C4-2B (cell line): ENCODE results near the gene DERA.

ENCODE experiments used
- CTCF ChIP-seq: fragments of 450-650 bp; conservative IDR thresholded peaks from 2 replicates; pipeline ENCODE4 v1.5.1; 2017; ENCODE audit warnings: mild to moderate bottlenecking
- ZFX ChIP-seq: fragments of 450-650 bp; IDR thresholded peaks from 2 replicates; pipeline ENCODE4 v1.6.1; 2017

GRCh38 chr12:15997910-15998309 is 86.8 kb downstream of the DERA start:
- TF ChIP-seq CTCF, result no peak
- no peak for TF ChIP-seq ZFX
